Uterus (tissue), 2 donors: ENCODE measurements around the gene SMIM21.

ENCODE experiments used
- POLR2A ChIP-seq, 2 donors: fragments of 450-650 bp; IDR thresholded peaks; one replicate each; pipeline ENCODE4 v1.6.1; 2016; ENCODE audit warnings: antibody characterized with exemption in 2 of 2, mild to moderate bottlenecking in 1 of 2, moderate library complexity in 1 of 2
- TF ChIP-seq, protein P1 (sequence below), 4 experiments: fragments of 200-600 bp in 2 of 4; fragments of 450-650 bp in 2 of 4; sonication (generic) in 2 of 4; IDR thresholded peaks; one replicate each; pipeline ENCODE4 v1.5.1; 2016 to 2019; ENCODE audit warnings: antibody characterized with exemption in 4 of 4, mild to moderate bottlenecking in 2 of 4, moderate library complexity in 1 of 4

DNA sequence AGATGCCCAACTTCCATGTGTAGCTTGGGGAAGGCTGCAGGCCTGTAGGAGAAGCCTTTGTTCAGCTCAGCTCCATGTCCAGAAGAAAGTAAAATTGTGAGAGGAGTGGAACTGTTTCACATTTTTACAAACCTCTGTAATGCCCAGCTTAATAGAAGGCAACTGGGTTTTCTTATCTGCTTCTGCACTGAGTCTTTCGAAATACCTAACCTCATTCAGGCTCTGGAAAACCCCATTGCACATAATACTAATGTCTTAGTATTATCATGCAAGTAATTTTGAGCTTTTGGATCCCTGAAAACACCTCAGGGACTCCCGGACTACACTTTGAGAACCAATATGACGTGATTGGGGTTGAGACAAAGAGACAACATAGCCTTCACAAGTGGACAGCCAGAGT is 5.8 kb downstream of the SMIM21 start:
- TF ChIP-seq, protein P1, sequence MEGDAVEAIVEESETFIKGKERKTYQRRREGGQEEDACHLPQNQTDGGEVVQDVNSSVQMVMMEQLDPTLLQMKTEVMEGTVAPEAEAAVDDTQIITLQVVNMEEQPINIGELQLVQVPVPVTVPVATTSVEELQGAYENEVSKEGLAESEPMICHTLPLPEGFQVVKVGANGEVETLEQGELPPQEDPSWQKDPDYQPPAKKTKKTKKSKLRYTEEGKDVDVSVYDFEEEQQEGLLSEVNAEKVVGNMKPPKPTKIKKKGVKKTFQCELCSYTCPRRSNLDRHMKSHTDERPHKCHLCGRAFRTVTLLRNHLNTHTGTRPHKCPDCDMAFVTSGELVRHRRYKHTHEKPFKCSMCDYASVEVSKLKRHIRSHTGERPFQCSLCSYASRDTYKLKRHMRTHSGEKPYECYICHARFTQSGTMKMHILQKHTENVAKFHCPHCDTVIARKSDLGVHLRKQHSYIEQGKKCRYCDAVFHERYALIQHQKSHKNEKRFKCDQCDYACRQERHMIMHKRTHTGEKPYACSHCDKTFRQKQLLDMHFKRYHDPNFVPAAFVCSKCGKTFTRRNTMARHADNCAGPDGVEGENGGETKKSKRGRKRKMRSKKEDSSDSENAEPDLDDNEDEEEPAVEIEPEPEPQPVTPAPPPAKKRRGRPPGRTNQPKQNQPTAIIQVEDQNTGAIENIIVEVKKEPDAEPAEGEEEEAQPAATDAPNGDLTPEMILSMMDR (IDR thresholded peaks at IDR 0.05): no peak
- TF ChIP-seq POLR2A (IDR thresholded peaks at IDR 0.05): no peak
